WTC11 (cell line): ENCODE measurements around the gene FBRS.

ENCODE experiments used
- JUN ChIP-seq: sonication (generic); formaldehyde crosslinking; IDR thresholded peaks from 2 replicates; pipeline ENCODE4 v1.8.0; 2023; ENCODE audit warnings: mild to moderate bottlenecking, missing genetic modification reagents
- MYBL2 ChIP-seq: sonication (generic); formaldehyde crosslinking; IDR thresholded peaks from 2 replicates; pipeline ENCODE4 v1.8.1; 2023; ENCODE audit warnings: mild to moderate bottlenecking, moderate library complexity, missing genetic modification reagents
- TCF7 ChIP-seq: sonication (generic); formaldehyde crosslinking; IDR thresholded peaks from 2 replicates; pipeline ENCODE4 v1.8.0; 2022; ENCODE audit warnings: mild to moderate bottlenecking, low read depth, missing genetic modification reagents, moderate library complexity
- ZNF263 ChIP-seq: sonication (generic); formaldehyde crosslinking; IDR thresholded peaks from 2 replicates; pipeline ENCODE4 v1.8.1; 2022; ENCODE audit warnings: low read depth, mild to moderate bottlenecking, moderate library complexity, missing genetic modification reagents
- TF ChIP-seq, protein P1 (sequence below): fragments of 200-600 bp; IDR thresholded peaks from 2 replicates; pipeline ENCODE4 v1.8.0; 2022; ENCODE audit warnings: antibody characterized with exemption

DNA sequence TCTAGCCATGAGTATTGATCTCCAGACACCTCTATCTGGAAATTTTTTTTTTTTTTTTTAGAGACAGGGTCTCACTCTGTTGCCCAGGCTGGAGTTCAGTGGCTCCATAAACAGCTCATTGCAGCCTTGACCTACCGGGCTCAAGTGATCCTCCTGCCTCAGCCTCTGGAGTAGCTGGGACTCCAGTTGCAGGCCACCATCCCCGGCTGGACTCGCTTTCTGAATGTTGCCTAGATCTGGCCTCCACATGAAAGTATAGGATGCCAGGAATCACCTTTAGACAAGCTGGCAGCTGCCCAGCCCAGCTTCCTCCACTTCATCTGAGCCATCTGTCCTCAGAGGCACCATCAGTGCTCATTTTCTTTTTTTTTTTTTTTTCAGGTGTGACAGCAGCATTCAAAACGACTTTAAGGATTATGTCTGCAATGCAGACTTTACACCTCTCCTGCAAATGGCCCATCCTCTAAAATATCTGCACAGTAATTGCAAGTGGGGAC, 13.8 kb upstream of the FBRS start:
- TF ChIP-seq, protein P1, sequence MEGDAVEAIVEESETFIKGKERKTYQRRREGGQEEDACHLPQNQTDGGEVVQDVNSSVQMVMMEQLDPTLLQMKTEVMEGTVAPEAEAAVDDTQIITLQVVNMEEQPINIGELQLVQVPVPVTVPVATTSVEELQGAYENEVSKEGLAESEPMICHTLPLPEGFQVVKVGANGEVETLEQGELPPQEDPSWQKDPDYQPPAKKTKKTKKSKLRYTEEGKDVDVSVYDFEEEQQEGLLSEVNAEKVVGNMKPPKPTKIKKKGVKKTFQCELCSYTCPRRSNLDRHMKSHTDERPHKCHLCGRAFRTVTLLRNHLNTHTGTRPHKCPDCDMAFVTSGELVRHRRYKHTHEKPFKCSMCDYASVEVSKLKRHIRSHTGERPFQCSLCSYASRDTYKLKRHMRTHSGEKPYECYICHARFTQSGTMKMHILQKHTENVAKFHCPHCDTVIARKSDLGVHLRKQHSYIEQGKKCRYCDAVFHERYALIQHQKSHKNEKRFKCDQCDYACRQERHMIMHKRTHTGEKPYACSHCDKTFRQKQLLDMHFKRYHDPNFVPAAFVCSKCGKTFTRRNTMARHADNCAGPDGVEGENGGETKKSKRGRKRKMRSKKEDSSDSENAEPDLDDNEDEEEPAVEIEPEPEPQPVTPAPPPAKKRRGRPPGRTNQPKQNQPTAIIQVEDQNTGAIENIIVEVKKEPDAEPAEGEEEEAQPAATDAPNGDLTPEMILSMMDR, result no peak
- TF ChIP-seq JUN (CRISPR knock-in tag) (no peak), MYBL2 (CRISPR knock-in tag) (no peak), TCF7 (CRISPR knock-in tag) (no peak), ZNF263 (CRISPR knock-in tag) (no peak)
